ENCODE results near the gene PGAM2. TPM values are rescaled to one million over a fixed set of nuclear protein-coding genes. Genes with fewer than 3 reads are reported as not detected.

PGAM2 gene
- total and polyA plus RNA-seq, 2 experiments from 2014 or later = 0.73 TPM; not detected in 1

GRCh38 chr7:44063894-44064651 lies 1.3 kb downstream of the PGAM2 start:
- Histone ChIP-seq H3K27ac (no peak overlapping the region), H3K9me3 (ENCODE audit: low read depth) (no peaks in the 10 kb centered on the region), H3K4me2 (no peak overlapping the region), H2AFZ (no peak overlapping the region), H4K20me1 (ENCODE audit: insufficient read depth, poor library complexity, severe bottlenecking) (no peaks in the 10 kb centered on the region), H3K36me3 (replicated peaks; ENCODE audit: insufficient read depth, low read depth) (no peaks in the 10 kb centered on the region), H3K4me3 (no peak overlapping the region), H3K4me1 (ENCODE audit: insufficient read depth) (no peaks in the 10 kb centered on the region), H3K79me2 (no peaks in the 10 kb centered on the region), H3K9me2 (replicated peaks; ENCODE audit: insufficient read depth) (no peaks in the 10 kb centered on the region), H3K27me3 (no peaks in the 10 kb centered on the region)
- TF ChIP-seq EZH2phosphoT487 (IDR thresholded peaks at IDR 0.05; ENCODE audit: low read depth, severe bottlenecking, unreplicated experiment) (no peak), CTCF (IDR thresholded peaks at IDR 0.05; ENCODE audit: poor library complexity) (no peak), EZH2 (IDR thresholded peaks at IDR 0.05; ENCODE audit: borderline replicate concordance) (no peak)
- WGBS (ENCODE audit: low lambda C conversion rate, missing lambda C conversion rate) = 45% methylated on average over 16 of the region's 16 CpGs
- DNase-seq (ENCODE audit: low spot score) = no peak

- H3K9me3 ChIP-seq (ENCODE audit: low read depth) = no peaks in the 10 kb centered on the region
- H3K79me2 ChIP-seq = no peaks in the 10 kb centered on the region
- TF ChIP-seq EZH2 (IDR thresholded peaks at IDR 0.05; ENCODE audit: borderline replicate concordance) (no peak), CTCF (IDR thresholded peaks at IDR 0.05; ENCODE audit: poor library complexity) (no peak), EZH2phosphoT487 (IDR thresholded peaks at IDR 0.05; ENCODE audit: low read depth, severe bottlenecking, unreplicated experiment) (no peak)
- H4K20me1 ChIP-seq (ENCODE audit: insufficient read depth, poor library complexity, severe bottlenecking) = no peaks in the 10 kb centered on the region
- H3K4me2 ChIP-seq = no peak overlapping the region
- 33% methylated on average over 10 of the region's 10 CpGs for WGBS (ENCODE audit: low lambda C conversion rate, missing lambda C conversion rate)
- H3K9me2 ChIP-seq (replicated peaks; ENCODE audit: insufficient read depth) = no peaks in the 10 kb centered on the region
- H3K36me3 ChIP-seq (replicated peaks; ENCODE audit: insufficient read depth, low read depth) = no peaks in the 10 kb centered on the region
- H2AFZ ChIP-seq = no peak overlapping the region
- no peak overlapping the region for H3K4me3 ChIP-seq
- no peaks in the 10 kb centered on the region for H3K27me3 ChIP-seq
- no peak for DNase-seq (ENCODE audit: low spot score)
- no peak overlapping the region for H3K27ac ChIP-seq
- H3K4me1 ChIP-seq (ENCODE audit: insufficient read depth) = no peaks in the 10 kb centered on the region
These were observed 1.8 kb downstream of the PGAM2 start for GRCh38 chr7:44063547-44063893.

- Histone ChIP-seq H3K4me2 (no peak overlapping the region), H3K79me2 (no peaks in the 10 kb centered on the region), H3K9me2 (replicated peaks; ENCODE audit: insufficient read depth) (no peaks in the 10 kb centered on the region), H3K4me3 (no peak overlapping the region), H3K27me3 (no peaks in the 10 kb centered on the region), H3K9me3 (ENCODE audit: low read depth) (no peaks in the 10 kb centered on the region), H3K27ac (no peak overlapping the region), H2AFZ (no peak overlapping the region), H3K36me3 (replicated peaks; ENCODE audit: insufficient read depth, low read depth) (no peaks in the 10 kb centered on the region), H4K20me1 (ENCODE audit: insufficient read depth, poor library complexity, severe bottlenecking) (no peaks in the 10 kb centered on the region), H3K4me1 (ENCODE audit: insufficient read depth) (no peaks in the 10 kb centered on the region)
- DNase-seq (ENCODE audit: low spot score) = no peak
- WGBS (ENCODE audit: low lambda C conversion rate, missing lambda C conversion rate) = 81% methylated on average over 3 of the region's 3 CpGs
- TF ChIP-seq EZH2 (IDR thresholded peaks at IDR 0.05; ENCODE audit: borderline replicate concordance) (no peak), CTCF (IDR thresholded peaks at IDR 0.05; ENCODE audit: poor library complexity) (no peak), EZH2phosphoT487 (IDR thresholded peaks at IDR 0.05; ENCODE audit: low read depth, severe bottlenecking, unreplicated experiment) (no peak)
These were observed 2.5 kb downstream of the PGAM2 start for GRCh38 chr7:44062903-44063295.

Data from hepatocyte (in vitro differentiated cells).